ENCODE data around the gene MS4A7.

Gene MS4A7

GRCh38 chr11:60390419-60390818 is 12.1 kb downstream of the MS4A7 start:
- Histone ChIP-seq H3K36me3 (ENCODE audit: insufficient read depth, low read length) (no peaks in the 10 kb centered on the region; the same call in 1 of the 2 replicates), H3K9me3 (ENCODE audit: control insufficient read depth, insufficient read depth, low read length) (no peaks in the 10 kb centered on the region), H3K4me1 (ENCODE audit: insufficient read depth, low read length) (no peaks in the 10 kb centered on the region), H3K9ac (ENCODE audit: low read depth, low read length) (no peak overlapping the region)

GRCh38 chr11:60392361-60392760 is 14.0 kb downstream of the MS4A7 start:
- H3K9ac ChIP-seq (ENCODE audit: low read depth, low read length), result no peak overlapping the region
- no peaks in the 10 kb centered on the region for H3K36me3 ChIP-seq (ENCODE audit: insufficient read depth, low read length)
- H3K4me1 ChIP-seq (ENCODE audit: insufficient read depth, low read length), result no peaks in the 10 kb centered on the region
- no peaks in the 10 kb centered on the region for H3K9me3 ChIP-seq (ENCODE audit: control insufficient read depth, insufficient read depth, low read length)

GRCh38 chr11:60393016-60393415 is 14.7 kb downstream of the MS4A7 start:
- Histone ChIP-seq H3K9me3 (ENCODE audit: control insufficient read depth, insufficient read depth, low read length) (no peaks in the 10 kb centered on the region), H3K36me3 (ENCODE audit: insufficient read depth, low read length) (no peaks in the 10 kb centered on the region), H3K9ac (ENCODE audit: low read depth, low read length) (no peak overlapping the region), H3K4me1 (ENCODE audit: insufficient read depth, low read length) (no peaks in the 10 kb centered on the region)

GRCh38 chr11:60394666-60395380 is 16.5 kb downstream of the MS4A7 start:
- no peaks in the 10 kb centered on the region for H3K36me3 ChIP-seq (ENCODE audit: insufficient read depth, low read length)
- H3K9ac ChIP-seq (ENCODE audit: low read depth, low read length), result no peak overlapping the region
- no peaks in the 10 kb centered on the region for H3K9me3 ChIP-seq (ENCODE audit: control insufficient read depth, insufficient read depth, low read length)
- no peaks in the 10 kb centered on the region for H3K4me1 ChIP-seq (ENCODE audit: insufficient read depth, low read length)

- no peaks in the 10 kb centered on the region for H3K4me1 ChIP-seq (ENCODE audit: insufficient read depth, low read length)
- H3K36me3 ChIP-seq (ENCODE audit: insufficient read depth, low read length), result no peaks in the 10 kb centered on the region
- no peak within 1 kb of the TSS for H3K9ac ChIP-seq (ENCODE audit: low read depth, low read length)
- no peaks in the 10 kb centered on the region for H3K9me3 ChIP-seq (ENCODE audit: control insufficient read depth, insufficient read depth, low read length)
Measured at GRCh38 chr11:60396382-60396781, 18.1 kb downstream of the MS4A7 start, which contains the start of gene MS4A14. Gene MS4A14 (plus strand): TSS chr11:60396459. CDS start chr11:60396579, 120 bp downstream.

- Histone ChIP-seq H3K4me1 (ENCODE audit: insufficient read depth, low read length) (no peaks in the 10 kb centered on the region), H3K9me3 (ENCODE audit: control insufficient read depth, insufficient read depth, low read length) (no peaks in the 10 kb centered on the region), H3K9ac (ENCODE audit: low read depth, low read length) (no peak overlapping the region), H3K36me3 (ENCODE audit: insufficient read depth, low read length) (no peaks in the 10 kb centered on the region)
Measured at GRCh38 chr11:60396799-60397198, 18.5 kb downstream of the MS4A7 start.

- Histone ChIP-seq H3K4me1 (ENCODE audit: insufficient read depth, low read length) (no peaks in the 10 kb centered on the region), H3K36me3 (ENCODE audit: insufficient read depth, low read length) (no peaks in the 10 kb centered on the region), H3K9me3 (ENCODE audit: control insufficient read depth, insufficient read depth, low read length) (no peaks in the 10 kb centered on the region), H3K9ac (ENCODE audit: low read depth, low read length) (no peak overlapping the region)
Measured at GRCh38 chr11:60420015-60420414, 41.7 kb downstream of the MS4A7 start.

- no peaks in the 10 kb centered on the region for H3K9me3 ChIP-seq (ENCODE audit: control insufficient read depth, insufficient read depth, low read length)
- no peak overlapping the region for H3K9ac ChIP-seq (ENCODE audit: low read depth, low read length)
- no peaks in the 10 kb centered on the region for H3K4me1 ChIP-seq (ENCODE audit: insufficient read depth, low read length)
- H3K36me3 ChIP-seq (ENCODE audit: insufficient read depth, low read length), result no peaks in the 10 kb centered on the region
Measured at GRCh38 chr11:60422609-60423008, 44.3 kb downstream of the MS4A7 start.

GRCh38 chr11:60428517-60428916 is 50.2 kb downstream of the MS4A7 start:
- Histone ChIP-seq H3K4me1 (ENCODE audit: insufficient read depth, low read length) (no peaks in the 10 kb centered on the region), H3K9ac (ENCODE audit: low read depth, low read length) (no peak overlapping the region), H3K36me3 (ENCODE audit: insufficient read depth, low read length) (no peaks in the 10 kb centered on the region), H3K9me3 (ENCODE audit: control insufficient read depth, insufficient read depth, low read length) (no peaks in the 10 kb centered on the region; the same call in 1 of the 2 replicates)

GRCh38 chr11:60429272-60429671 is 50.9 kb downstream of the MS4A7 start, which contains the start of gene MS4A5:
Gene MS4A5 (plus strand): TSS chr11:60429572. CDS start chr11:60429675, 103 bp downstream.
- H3K9ac ChIP-seq (ENCODE audit: low read depth, low read length), result no peak within 1 kb of the TSS
- no peaks in the 10 kb centered on the region for H3K4me1 ChIP-seq (ENCODE audit: insufficient read depth, low read length)
- no peaks in the 10 kb centered on the region; the same call in 1 of the 2 replicates for H3K9me3 ChIP-seq (ENCODE audit: control insufficient read depth, insufficient read depth, low read length)
- no peaks in the 10 kb centered on the region for H3K36me3 ChIP-seq (ENCODE audit: insufficient read depth, low read length)

- Histone ChIP-seq H3K36me3 (ENCODE audit: insufficient read depth, low read length) (no peaks in the 10 kb centered on the region), H3K9ac (ENCODE audit: low read depth, low read length) (no peak overlapping the region), H3K4me1 (ENCODE audit: insufficient read depth, low read length) (no peaks in the 10 kb centered on the region), H3K9me3 (ENCODE audit: control insufficient read depth, insufficient read depth, low read length) (no peaks in the 10 kb centered on the region; the same call in 1 of the 2 replicates)
Measured at GRCh38 chr11:60431251-60431650, 52.9 kb downstream of the MS4A7 start.

- no peaks in the 10 kb centered on the region for H3K4me1 ChIP-seq (ENCODE audit: insufficient read depth, low read length)
- no peak overlapping the region for H3K9ac ChIP-seq (ENCODE audit: low read depth, low read length)
- no peaks in the 10 kb centered on the region; the same call in 1 of the 2 replicates for H3K9me3 ChIP-seq (ENCODE audit: control insufficient read depth, insufficient read depth, low read length)
- H3K36me3 ChIP-seq (ENCODE audit: insufficient read depth, low read length), result no peaks in the 10 kb centered on the region
Measured at GRCh38 chr11:60433401-60433800, 55.1 kb downstream of the MS4A7 start.
